Sciatic nerve (tissue), 2 donors: Measurements from ENCODE around the gene TTN. TPM values are rescaled to one million over a fixed set of nuclear protein-coding genes. Genes with fewer than 3 reads are reported as not detected.
"Not testable (repeated sequence)": the region's sequence is repeated elsewhere in the genome, so short reads cannot be mapped to it uniquely, and the experiment has no call there.

Experiments
- ATAC-seq: fragments of 200-7000 bp; cut with Tn5 transposase; one replicate; pipeline ENCODE4 v1.9.1; 2020; ENCODE audit warnings: mild to moderate bottlenecking, moderate library complexity
- DNase-seq: peaks from one replicate; pipeline ENCODE4 v3.0.0-alpha.2; 2020; ENCODE audit warnings: low spot score
- intact Hi-C: fragments of 100-400 bp; cut with DNase I; formaldehyde crosslinking; loops from one replicate; pipeline ENCODE4 v1.14.2; 2022
- total RNA-seq: library from RNA; stranded (reverse); fragmentation: NEBNext Ultra II Directional; extraction: Animal tissue kit (Norgen Biotek cat#: 25700); gene quantifications from one replicate; pipeline ENCODE4 v1.2.1, GENCODE V29; 2021
- donor health status: DM: no; HTN: no; CAD: no.
- donor health status: DM: no; HTN: no; CAD: no.

TTN gene
- total RNA-seq, 1 donor from 2014 or later, result 16.3 TPM

- ATAC-seq (no peak), DNase-seq (no peak)
- intact Hi-C loops, result no loop called here
These were observed 217.9 kb downstream of the TTN start for GRCh38 chr2:178589335-178589734.

DNA sequence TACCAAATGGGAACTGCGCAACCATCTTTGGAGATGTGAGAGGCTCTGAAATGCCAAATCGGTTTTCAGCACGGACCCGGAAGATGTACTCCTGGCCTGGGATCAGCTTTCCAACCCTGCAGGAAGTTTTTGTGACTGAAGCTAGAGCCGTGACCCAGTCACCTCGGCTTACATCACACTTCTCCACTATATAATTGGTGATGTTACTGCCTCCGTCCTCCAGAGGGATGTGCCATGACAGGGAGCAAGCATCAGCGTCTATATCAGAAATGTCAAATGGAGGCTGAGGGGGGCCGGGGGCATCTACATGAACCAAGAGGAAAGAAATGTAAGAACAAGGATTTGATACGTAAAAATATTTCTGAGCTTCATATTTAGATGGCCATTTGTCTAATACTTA, 222.6 kb downstream of the TTN start:
- DNase-seq (no peak), ATAC-seq (no peak)
- intact Hi-C loops, result no loop called here

DNA sequence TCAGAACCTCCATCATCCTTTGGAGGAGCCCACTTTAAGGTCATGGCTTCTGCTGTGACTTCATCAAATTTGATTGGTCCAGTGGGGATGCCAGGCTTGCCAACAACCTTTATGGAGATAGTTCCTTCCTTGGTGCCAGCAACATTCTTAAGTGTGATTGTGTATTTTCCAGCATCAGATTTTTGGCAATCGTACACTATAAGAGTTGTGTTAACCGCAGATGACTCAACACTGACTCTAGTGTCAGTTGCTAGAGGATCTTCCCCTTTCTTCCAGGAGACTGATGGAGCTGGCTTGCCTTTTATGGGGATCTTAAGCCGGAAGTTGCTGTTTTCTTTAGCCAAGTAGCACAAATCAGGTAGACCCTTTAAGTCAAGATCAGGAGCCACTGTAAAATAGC, 228.2 kb downstream of the TTN start:
- DNase-seq (no peak), ATAC-seq (no peak)
- intact Hi-C loops, result no loop called here

DNA sequence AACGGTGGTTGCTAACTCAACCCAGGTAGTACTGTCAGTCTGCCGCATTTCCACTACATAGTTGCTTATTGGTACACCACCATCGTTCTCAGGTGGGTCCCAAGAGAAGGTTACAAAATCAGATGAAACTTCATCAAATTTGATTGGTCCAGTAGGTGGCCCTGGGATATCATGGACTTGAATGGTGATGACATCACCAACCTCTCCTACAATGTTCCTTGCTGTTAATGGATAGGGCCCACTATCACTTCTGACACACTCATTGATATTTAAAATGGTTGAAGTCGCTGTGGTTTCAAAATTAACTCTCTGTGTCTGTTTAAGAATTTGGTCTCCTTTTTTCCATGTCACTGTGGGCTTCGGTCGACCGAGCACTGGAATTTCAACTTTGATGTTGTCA, 232.4 kb downstream of the TTN start:
- intact Hi-C loops, result no loop called here
- ATAC-seq (no peak), DNase-seq (no peak)

DNA sequence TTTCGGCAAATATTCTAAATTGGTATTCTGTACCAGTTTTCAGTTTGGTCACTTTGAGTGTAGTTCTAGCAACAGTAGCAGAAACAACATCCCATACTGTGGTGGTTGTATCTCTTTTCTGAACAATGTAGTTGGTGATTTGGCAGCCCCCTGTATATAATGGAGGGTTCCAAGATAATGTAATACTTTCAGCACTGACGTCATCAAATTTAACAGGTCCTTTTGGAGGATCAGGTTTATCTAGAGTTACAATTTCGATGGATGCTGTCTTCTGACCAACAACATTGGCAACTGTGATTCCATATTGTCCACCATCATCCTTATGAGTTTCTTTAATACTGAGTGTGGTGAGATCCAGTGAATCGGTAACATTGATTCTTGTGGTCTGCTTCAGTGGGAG, 239.0 kb downstream of the TTN start:
- no peak for ATAC-seq
- no peak for DNase-seq
- intact Hi-C loops, result no loop called here

DNA sequence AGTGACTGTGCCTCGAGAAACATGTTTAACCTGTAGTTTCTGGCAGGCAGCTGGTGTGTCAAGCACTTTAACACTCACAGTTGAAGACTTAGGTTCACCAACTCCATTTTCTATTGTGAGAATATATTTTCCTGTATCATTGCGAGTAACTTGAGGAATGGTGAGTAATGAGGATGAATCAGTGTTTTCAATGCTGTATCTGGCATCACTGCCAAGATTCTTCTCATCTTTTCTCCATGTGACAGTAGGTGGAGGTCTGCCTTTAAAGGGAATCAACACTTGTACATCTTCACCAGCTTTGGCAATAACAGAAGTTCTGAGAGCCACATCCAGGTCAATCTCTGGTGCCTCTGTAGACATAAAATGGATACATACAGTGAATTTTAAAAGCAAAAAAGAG, 254.2 kb downstream of the TTN start:
- DNase-seq (no peak), ATAC-seq (no peak)
- intact Hi-C loops, result no loop called here

GRCh38 chr2:178550352-178550751, 256.9 kb downstream of the TTN start:
- no peak for DNase-seq
- ATAC-seq, result no peak
- intact Hi-C loops, result no loop called here

- intact Hi-C loops, result no loop called here
- no peak for ATAC-seq
- DNase-seq, result no peak
These were observed 264.7 kb downstream of the TTN start for GRCh38 chr2:178542569-178542968.

- intact Hi-C loops, result no loop called here
- ATAC-seq, result no peak
- DNase-seq, result no peak
These were observed 265.1 kb downstream of the TTN start for GRCh38 chr2:178542161-178542560.

DNA sequence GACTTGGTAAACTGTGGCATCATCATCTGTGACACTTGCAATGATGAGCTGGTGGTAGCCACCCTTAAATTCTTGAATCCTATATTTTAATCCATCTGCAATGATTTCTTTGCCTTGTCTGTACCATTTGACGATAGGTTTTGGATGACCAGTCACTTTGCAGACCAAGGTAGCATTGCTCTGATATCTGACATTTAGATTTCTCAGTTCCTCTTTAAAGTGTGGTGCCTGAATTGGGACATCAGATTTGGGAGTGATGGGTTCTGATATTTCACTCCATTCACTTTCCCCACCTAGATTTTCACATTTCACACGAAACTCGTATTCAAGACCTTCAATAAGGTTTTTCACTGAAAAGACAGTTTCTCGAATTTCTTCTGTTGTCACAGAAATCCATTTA, 271.2 kb downstream of the TTN start:
- DNase-seq (no peak), ATAC-seq (no peak)
- intact Hi-C loops, result loop anchor here (10.0 kb wide), 1 partner anchor 1239 kb away; no protein-coding TSS in a partner anchor

DNA sequence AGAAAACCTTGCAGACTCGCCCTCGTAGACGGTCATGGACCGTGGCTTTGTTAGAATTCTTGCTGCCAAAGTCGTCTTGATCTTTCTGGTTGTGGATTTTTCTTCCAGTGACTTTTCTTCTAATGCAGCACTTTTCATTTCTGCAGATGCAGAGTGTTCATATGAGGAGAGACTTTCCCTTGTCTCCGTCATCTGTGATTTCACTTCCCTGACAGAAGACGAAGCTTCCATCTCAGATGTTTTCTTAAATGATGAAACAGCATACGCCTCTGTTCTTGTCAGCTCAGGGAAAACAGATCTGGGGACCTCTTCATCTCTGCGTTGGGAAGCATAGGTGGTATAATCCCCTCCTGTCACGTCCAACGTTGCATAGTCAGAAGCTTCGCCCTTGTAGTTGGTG, 276.1 kb downstream of the TTN start:
- intact Hi-C loops, result loop anchor here (10.0 kb wide), 1 partner anchor 1244 kb away; no protein-coding TSS in a partner anchor
- no peak for ATAC-seq
- no peak for DNase-seq

- intact Hi-C loops, result loop anchor here (10.0 kb wide), 1 partner anchor 1244 kb away; no protein-coding TSS in a partner anchor
- ATAC-seq, result no peak
- DNase-seq, result no peak
These were observed 276.5 kb downstream of the TTN start for GRCh38 chr2:178530625-178531142.

GRCh38 chr2:178530131-178530530, 277.1 kb downstream of the TTN start:
- intact Hi-C loops, result loop anchor here (10.0 kb wide), 1 partner anchor 1245 kb away; no protein-coding TSS in a partner anchor
- no peak for ATAC-seq
- no peak for DNase-seq

DNA sequence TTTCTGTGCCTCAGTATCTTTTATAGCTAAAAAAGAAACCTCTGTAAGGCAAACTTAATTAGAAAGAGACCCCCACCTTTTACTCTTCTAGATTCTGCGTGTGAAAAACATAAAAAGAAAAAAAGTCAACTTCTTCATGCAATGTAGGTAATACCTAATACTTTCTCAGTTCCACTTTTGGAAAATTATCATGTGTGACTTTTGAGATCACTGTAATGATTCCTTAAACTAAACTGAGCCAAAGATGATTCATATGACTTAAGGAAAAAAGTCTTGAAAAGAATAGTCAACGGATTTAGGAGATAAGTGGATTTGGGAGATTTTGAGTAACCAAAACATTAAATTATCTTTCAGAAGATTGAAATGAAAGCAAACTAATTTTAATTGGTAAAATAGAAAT, 278.0 kb downstream of the TTN start:
- ATAC-seq, result no peak
- intact Hi-C loops, result no loop called here

DNA sequence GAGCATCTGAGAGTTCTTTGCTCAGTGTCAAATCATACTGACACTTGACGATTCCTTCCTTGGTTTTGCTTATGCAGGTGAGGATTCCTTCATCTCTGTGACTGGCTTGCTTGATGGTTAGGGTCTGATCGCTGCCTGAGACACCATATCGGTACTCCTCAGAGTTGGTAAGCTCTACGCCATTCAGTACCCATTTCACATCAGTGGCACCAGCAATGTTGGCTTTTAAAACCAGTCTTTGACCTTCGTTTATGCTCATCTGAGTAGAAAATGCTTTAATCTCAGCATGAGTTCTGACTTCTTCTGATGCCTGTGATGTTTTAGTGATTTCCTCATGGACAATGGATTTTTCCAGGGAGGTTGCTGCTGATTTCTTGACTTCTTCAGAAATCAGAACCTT, 278.6 kb downstream of the TTN start:
- intact Hi-C loops, result no loop called here
- DNase-seq (no peak), ATAC-seq (no peak)

More for the DNA sequence above, 278.0 kb downstream of the TTN start:
- no peak for DNase-seq

GRCh38 chr2:178527592-178527991, 279.6 kb downstream of the TTN start:
- ATAC-seq, result no peak
- intact Hi-C loops, result no loop called here
- no peak for DNase-seq

- intact Hi-C loops, result no loop called here
These were observed 281.0 kb downstream of the TTN start for GRCh38 chr2:178526256-178526655.

DNA sequence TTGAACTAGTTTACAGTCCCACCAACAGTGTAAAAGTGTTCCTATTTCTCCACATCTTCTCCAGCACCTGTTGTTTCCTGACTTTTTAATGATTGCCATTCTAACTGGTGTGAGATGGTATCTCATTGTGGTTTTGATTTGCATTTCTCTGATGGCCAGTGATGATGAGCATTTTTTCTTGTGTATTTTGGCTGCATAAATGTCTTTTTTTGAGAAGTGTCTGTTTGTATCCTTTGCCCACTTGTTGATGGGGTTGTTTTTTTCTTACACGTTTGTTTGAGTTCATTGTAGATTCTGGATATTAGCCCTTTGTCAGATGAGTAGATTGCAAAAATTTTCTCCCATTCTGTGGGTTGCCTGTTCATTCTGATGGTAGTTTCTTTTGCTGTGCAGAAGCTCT, 281.8 kb downstream of the TTN start:
- intact Hi-C loops, ATAC-seq, DNase-seq: not testable (repeated sequence)

More at GRCh38 chr2:178526256-178526655, 281.0 kb downstream of the TTN start:
- DNase-seq (no peak), ATAC-seq (no peak)

- DNase-seq, intact Hi-C loops, ATAC-seq: not testable (repeated sequence)
These were observed 282.2 kb downstream of the TTN start for GRCh38 chr2:178525010-178525409.

GRCh38 chr2:178523596-178524134, 283.6 kb downstream of the TTN start:
- intact Hi-C loops, result no loop called here
- peak; percentile 14 for ATAC-seq

DNA sequence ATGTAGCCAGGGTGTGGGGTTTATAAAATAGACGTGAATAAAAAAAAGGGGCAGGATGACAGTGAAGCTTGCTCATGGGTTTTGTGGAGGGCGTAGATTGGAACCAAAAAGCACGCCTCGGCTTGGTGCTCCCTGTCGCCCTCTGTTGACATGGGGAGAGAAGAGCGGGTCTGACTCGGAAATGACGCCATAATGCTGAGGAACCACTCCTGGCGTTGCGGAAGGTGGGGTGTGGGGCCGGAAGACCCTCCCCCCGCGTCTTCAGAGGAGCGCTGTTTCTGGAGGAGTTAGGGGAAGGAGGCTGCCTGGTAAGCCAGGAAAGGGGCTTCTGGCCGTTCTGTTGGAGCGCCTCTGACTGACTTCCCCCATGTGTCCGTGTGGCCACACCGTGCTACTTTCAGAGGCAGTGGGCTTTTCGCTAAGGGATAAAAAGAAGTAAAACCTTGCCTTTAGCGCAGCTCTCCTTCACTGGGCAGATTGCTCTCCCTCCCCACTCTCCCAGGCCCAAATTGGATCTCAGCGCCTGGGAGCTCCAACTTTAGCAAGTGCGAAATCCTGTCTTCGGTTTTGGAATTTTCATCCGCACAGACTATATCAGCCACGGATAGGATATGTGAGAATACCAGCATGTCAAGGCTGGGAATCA, 284.1 kb downstream of the TTN start:
- intact Hi-C loops, result no loop called here
- ATAC-seq (peak; percentile 98), DNase-seq (peak; percentile 86)

More at GRCh38 chr2:178523596-178524134, 283.6 kb downstream of the TTN start:
- no peak for DNase-seq
